ENCODE measurements around the gene SACS. TPM values are rescaled to one million over a fixed set of nuclear protein-coding genes. Genes with fewer than 3 reads are reported as not detected.
A peak's percentile ranks its signal among the peaks of the same experiment; 100 is the strongest.
"Not testable (repeated sequence)": the region's sequence is repeated elsewhere in the genome, so short reads cannot be mapped to it uniquely, and the experiment has no call there.

Gene SACS
- total RNA-seq, 2 donors from 2014 or later = 32.6 to 61.2 TPM

DNA sequence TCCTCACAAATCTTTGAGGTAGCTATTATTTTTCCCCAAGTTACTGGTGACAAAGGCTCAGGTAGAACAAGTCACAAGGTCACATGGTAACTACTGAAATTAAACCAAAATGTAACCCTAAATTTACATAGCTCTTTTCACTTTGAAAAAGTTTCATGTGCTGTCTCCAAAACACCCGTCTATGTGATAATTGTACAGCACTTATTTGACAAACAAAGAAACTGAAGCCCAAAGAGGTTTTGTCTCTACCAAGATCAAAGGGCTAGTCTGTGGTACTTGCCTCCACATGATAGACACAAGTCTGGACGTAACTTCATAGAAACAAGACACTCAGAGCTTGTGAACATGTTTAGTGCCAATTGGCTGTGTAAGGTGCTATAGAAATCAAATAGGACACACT is 108.3 kb downstream of the SACS start:
- intact Hi-C loops (cut with DNase I) = no loop called here
- DNase-seq (ENCODE audit: low spot score) = no peak

DNA sequence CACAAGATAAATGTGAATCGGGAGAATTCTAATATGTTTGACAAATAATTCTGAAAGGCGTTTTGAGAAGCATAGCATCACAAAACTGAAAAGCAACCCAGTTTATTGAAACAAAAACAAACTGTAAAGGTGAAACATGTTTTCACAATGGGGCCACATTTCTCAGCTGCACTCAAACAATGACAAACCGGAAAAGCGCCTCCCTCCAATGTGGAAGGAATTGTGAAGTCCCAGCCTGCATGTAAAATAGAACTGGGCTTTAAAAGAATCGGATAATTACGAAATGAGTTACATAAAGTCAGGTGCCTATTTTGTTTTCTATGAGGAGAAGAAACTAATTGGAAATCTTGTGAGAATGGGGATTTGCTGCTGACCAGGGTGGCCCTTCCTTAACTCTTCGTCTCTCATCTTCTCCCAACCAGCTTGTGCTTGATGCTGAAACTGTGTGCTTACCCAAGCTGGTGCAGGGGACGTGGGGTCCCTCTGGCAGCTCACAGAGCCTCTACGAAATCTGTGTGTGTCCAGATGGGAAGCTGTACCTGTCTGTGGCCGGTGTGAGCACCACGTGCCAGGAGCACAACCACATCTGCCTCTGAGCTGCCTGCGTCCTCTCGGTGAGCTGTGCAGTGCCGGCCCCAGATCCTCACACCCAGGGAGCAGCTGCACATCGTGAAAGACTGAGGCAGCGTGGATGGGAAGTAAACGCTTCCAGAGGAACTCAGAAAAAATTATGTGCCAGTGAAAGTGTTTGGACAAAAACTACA is 109.4 kb downstream of the SACS start:
- no peak for DNase-seq (ENCODE audit: low spot score)
- intact Hi-C loops (cut with DNase I) = no loop called here

DNA sequence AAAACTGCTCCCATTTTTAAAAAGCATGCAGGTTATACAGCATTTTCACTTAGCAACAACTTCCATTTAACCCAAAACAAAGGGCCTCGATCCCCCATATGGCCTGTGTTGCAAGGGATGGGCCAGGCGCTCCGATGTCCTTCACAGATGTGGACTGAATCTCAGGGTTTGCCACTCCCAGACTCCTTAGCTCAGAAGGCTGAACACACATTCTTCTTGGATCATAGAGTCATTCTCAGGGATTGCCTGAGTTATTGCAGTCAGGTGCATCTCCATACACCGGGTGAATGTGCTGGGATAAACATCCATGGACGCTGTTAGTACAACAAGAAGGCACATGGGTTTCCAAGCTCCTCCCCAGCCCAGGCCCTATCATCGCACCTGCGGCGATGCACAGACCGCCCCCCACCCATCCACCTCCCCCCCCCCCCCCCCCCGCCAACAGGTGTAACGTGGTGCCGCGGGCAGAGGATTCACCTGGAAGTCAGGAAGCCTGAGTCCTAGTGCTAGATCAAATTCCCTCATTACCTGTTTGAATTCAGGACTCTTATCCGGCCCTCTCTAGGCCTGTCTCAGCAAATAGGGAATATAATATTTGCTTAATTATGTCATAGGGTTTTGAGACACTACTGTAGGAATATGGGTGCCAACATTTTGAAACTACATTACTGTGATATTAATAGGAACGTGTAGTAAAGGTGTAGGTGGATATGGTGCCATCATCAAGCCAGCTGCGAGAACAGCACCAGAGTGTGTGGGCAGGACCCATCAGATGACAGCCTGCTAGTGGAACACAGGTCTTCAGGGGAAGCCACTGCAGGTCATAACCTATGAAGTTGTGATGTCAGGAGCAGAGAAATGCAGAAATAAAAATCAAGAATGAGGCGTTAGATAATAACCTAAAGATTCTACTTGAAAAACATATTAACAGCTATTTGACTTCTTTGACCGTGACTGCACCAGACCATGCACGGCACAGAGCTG is 110.9 kb downstream of the SACS start:
- intact Hi-C loops (cut with DNase I) = no loop called here
- no peak for DNase-seq (ENCODE audit: low spot score)

DNA sequence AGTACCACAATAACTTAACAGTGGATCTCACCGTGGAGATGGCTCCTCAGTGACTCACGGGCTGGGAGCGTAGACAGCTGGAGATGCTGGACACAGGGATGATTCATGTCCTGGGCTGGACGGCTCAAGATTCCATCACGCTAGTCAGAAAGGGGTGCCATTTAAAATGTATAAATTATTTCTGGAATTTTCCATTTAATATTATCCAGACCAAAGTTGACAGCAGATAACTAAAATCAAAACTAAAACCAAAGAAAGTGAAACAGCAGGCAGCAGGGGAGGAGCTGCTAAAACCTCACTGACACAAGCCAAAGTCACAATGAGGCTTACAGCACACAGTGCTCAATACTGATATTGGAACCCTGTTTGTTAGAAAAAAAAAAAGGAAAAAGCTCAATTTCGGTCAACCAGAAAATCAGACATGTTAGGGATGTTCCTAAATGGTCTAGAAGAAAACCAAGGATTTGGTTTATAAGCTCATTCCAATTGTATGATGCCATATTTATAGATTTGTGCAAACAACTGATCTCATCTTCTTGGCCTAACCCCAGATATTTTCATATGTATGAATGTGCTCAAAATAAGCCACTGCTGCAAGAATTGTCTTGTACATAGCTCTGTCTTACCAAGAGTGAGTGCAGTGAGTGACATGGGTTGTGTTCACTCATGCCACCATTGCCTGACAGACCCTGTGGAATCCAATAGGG is 111.8 kb downstream of the SACS start:
- DNase-seq (ENCODE audit: low spot score) = peak; percentile 95
- intact Hi-C loops (cut with DNase I) = no loop called here

DNA sequence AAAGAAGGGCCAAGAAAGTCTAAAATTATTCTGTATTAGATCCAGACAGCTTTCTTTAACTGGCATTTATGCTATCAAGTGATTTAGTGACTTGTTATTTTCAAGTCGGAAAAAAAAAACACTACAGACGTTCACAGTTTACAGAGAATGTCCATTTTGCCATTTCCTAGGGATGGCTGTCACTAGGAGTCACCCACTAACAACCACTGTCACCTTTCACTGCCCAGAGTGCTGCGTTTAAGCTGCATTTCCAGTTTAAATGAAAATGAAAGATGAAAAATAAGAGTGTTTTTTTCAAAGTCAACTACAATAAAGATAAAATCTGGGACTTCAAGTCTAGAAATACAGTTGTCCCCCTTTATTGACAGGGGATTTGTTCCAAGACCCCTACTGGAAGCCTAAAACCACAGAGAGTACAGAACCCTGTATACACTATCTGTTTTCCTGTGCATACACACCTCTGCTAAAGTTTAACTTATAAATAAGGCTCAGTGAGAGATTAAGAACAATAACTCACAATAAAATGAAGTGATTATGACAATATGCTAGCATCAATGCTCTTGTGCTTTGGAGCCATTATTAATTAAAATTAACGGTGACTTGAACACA is 112.5 kb downstream of the SACS start:
- DNase-seq (ENCODE audit: low spot score) = no peak
- intact Hi-C loops (cut with DNase I) = no loop called here

DNA sequence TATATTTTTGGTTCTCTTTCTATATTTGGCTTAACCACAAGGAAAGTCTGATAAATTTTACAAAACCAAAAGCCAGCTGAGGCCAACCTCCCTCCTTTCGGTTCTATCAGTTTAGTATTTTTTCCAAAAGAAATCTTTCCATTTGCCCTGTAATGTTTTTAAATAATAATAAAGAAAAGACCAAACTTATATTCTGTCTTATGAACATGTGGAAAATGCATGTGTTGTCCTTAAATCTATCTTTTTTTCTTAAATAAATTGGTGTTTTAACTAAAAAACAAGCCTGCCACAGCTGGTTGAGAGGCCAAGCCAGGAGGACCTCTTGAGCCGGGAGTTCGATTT is 113.6 kb downstream of the SACS start:
- intact Hi-C loops (cut with DNase I) = no loop called here
- DNase-seq (ENCODE audit: low spot score) = no peak

DNA sequence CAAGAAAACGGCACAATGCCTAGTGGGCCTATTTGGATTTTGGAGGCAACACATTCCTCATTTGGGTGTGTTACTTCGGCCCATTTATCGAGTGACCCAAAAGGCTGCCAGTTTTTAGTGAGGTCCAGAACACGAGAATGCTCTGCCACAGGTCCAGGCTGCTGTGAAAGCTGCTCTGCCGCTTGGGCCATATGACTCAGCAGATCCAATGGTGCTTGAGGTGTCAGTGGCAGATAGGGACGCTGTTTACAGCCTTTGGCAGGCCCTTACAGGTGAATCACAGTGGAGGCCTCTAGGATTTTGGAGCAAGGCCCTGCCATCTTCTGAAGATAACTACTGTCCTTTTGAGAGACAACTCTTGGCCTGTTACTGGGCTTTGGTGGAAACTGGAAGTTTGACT is 118.7 kb downstream of the SACS start:
- intact Hi-C loops (cut with DNase I); DNase-seq (ENCODE audit: low spot score): not testable (repeated sequence)

DNA sequence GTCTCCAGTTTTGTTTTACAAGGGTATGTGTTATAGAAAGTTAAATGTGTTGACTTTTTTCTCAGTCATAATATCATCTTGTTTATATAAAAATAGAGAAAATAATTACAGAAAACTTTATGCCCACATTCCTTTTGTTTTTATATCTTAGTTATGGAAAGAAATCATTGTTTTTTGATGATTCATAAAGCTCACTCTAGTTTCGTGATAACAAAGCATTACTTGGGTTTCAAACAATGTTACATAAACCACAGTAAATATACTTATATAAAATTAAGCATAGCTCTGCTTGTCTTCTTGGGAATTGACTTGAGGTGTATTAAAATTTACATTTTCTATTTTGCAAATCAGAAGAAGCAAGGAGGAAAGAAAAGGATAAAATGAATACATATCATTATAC is 140.9 kb downstream of the SACS start:
- intact Hi-C loops (cut with DNase I) = no loop called here
- no peak for DNase-seq (ENCODE audit: low spot score)

DNA sequence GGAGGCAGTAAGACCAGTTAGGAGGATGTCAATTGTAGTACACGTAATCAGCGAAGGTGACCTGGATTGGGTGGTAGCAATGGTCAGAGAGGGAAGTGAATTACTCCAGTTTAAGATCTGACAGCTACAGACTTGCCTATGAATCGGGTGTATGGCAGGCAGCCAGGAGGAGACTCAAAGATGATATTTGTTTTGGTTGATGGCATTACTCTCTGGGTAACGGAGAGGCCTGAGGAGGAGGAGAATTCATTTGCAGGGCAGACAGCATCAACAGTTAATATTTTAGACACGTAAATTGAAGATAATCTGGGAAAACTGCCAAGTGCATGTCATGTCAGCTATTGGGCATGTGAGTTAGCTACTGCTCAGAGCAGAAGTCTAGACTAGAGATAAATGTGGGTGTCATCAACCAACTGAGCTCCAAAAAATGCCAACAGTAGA is 143.6 kb downstream of the SACS start:
- intact Hi-C loops (cut with DNase I) = no loop called here
- DNase-seq (ENCODE audit: low spot score) = no peak

DNA sequence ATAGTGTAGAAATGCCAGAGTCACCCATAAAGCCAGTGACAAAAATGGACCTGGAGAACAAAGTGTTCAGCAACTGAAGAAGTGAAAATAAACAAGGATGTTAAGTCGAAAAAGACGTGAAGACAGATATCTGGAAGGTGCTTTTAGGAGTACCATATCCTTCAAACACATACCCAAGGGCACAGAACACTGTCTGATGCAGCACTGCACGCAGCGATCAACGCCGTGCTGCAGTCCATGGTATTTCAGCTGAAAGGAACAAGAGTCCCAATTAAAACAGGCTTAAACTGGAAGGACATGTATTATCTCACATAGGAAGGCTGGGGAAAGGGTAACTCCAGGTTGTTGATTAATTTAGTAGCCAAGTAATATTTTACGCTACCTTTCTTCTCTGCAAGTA is 144.5 kb downstream of the SACS start:
- DNase-seq (ENCODE audit: low spot score) = no peak
- intact Hi-C loops (cut with DNase I) = no loop called here

DNA sequence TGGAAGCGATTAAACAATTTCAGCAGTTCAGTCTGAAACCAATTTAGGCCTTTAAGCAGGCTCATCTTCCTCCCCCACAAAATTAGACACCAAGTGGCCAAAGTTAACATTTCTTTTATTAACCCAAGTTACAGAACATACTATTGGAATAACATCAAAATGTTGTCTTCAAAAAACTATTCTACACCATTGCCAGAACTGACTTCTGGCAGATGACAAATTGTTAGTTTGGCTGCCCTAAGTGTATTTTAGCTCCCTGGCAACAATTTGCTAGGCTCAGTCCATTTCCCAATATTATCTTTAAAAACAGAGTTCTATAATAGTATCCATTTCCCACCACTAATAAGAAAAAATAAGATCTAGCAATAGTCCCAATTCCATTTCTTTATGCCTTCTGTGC is 144.9 kb downstream of the SACS start:
- DNase-seq (ENCODE audit: low spot score) = no peak

DNA sequence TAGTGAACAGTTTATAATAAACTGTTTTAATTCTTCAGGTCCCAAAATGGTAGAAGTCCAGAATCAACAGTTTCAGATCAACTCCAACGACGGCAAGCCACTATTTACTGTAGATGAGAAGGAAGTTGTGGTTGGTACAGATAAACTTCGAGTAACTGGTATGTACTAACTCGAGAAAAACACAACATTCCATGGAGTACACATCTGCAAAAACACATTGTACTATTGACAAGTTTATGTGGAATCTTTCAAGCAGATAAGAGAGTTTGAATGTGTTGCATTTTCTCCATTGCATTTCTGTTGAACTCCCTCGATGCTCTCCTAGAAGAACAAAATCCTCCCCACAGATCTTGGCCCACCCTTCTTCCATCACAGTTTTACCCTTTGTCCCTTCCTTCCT is 154.2 kb downstream of the SACS start:
- intact Hi-C loops (cut with DNase I) = no loop called here
- no peak for DNase-seq (ENCODE audit: low spot score)

More for the DNA sequence above, 144.9 kb downstream of the SACS start:
- intact Hi-C loops (cut with DNase I) = no loop called here

Other genes starting within 250 kb of the SACS start
- 1 to 10 TPM; 3.6 to 8.2 TPM for gene TNFRSF19, start 136.7 kb upstream of the SACS start, total RNA-seq